ENCODE data around the gene ENGASE.

Gene ENGASE

GRCh38 chr17:79123988-79124387 is 49.4 kb downstream of the ENGASE start:
- no peaks in the 10 kb centered on the region; the same call in none of the 2 replicates for H3K27me3 ChIP-seq (replicated peaks; ENCODE audit: control insufficient read depth, insufficient read depth, low read length)
- DNase-seq (ENCODE audit: extremely low read depth, insufficient read length): no peak
- TF ChIP-seq CTCF (IDR thresholded peaks at IDR 0.05; ENCODE audit: insufficient read depth, low read length, poor library complexity, severe bottlenecking): no peak
- no peaks in the 10 kb centered on the region for H3K36me3 ChIP-seq (ENCODE audit: control insufficient read depth, insufficient read depth, low read length)
- no peak overlapping the region for H3K4me3 ChIP-seq (replicated peaks; ENCODE audit: low read depth, low read length)

GRCh38 chr17:79124513-79125209 is 50.0 kb downstream of the ENGASE start:
- no peaks in the 10 kb centered on the region; the same call in none of the 2 replicates for H3K27me3 ChIP-seq (replicated peaks; ENCODE audit: control insufficient read depth, insufficient read depth, low read length)
- no peak for DNase-seq (ENCODE audit: extremely low read depth, insufficient read length)
- no peak for TF ChIP-seq CTCF (IDR thresholded peaks at IDR 0.05; ENCODE audit: insufficient read depth, low read length, poor library complexity, severe bottlenecking)
- H3K4me3 ChIP-seq (replicated peaks; ENCODE audit: low read depth, low read length): no peak overlapping the region
- H3K36me3 ChIP-seq (ENCODE audit: control insufficient read depth, insufficient read depth, low read length): no peaks in the 10 kb centered on the region

DNA sequence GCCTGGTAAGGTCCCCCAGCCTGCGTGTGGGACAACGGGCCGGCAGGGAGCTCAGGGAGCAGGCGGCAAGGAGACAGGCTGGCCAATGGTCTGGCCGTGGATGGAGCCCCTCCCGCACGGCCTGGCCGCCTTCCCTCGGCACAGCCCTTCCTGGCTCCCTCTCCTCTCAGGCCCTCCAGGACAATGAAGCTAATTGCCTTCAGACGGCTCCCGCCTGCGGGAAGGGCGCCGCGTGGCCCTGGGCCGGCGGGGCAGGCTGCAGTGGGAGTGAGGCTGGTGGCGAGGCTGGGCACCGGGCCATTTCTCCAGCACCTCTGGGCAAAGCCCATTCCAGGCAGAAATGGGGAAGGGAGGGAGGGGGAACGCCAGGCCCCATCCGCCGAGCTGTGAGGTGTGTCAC is 50.9 kb downstream of the ENGASE start:
- H3K4me3 ChIP-seq (replicated peaks; ENCODE audit: low read depth, low read length): no peak overlapping the region
- H3K27me3 ChIP-seq (replicated peaks; ENCODE audit: control insufficient read depth, insufficient read depth, low read length): no peaks in the 10 kb centered on the region; the same call in none of the 2 replicates
- no peak for TF ChIP-seq CTCF (IDR thresholded peaks at IDR 0.05; ENCODE audit: insufficient read depth, low read length, poor library complexity, severe bottlenecking)
- H3K36me3 ChIP-seq (ENCODE audit: control insufficient read depth, insufficient read depth, low read length): no peaks in the 10 kb centered on the region
- no peak for DNase-seq (ENCODE audit: extremely low read depth, insufficient read length)

- Histone ChIP-seq H3K4me3 (replicated peaks; ENCODE audit: low read depth, low read length) (no peak overlapping the region), H3K27me3 (replicated peaks; ENCODE audit: control insufficient read depth, insufficient read depth, low read length) (no peaks in the 10 kb centered on the region; the same call in none of the 2 replicates), H3K36me3 (ENCODE audit: control insufficient read depth, insufficient read depth, low read length) (no peaks in the 10 kb centered on the region)
- DNase-seq (ENCODE audit: extremely low read depth, insufficient read length): no peak
- peak; percentile 17 for TF ChIP-seq CTCF (IDR thresholded peaks at IDR 0.05; ENCODE audit: insufficient read depth, low read length, poor library complexity, severe bottlenecking)
Measured at GRCh38 chr17:79126139-79126538, 51.5 kb downstream of the ENGASE start.

GRCh38 chr17:79127534-79128135 is 53.0 kb downstream of the ENGASE start:
- Histone ChIP-seq H3K4me3 (replicated peaks; ENCODE audit: low read depth, low read length) (no peak overlapping the region), H3K36me3 (ENCODE audit: control insufficient read depth, insufficient read depth, low read length) (no peaks in the 10 kb centered on the region), H3K27me3 (replicated peaks; ENCODE audit: control insufficient read depth, insufficient read depth, low read length) (no peaks in the 10 kb centered on the region; the same call in none of the 2 replicates)
- DNase-seq (ENCODE audit: extremely low read depth, insufficient read length): no peak
- no peak for TF ChIP-seq CTCF (IDR thresholded peaks at IDR 0.05; ENCODE audit: insufficient read depth, low read length, poor library complexity, severe bottlenecking)

Data from GM06990 (cell line).